Activated naive CD8-positive, alpha-beta T cell treated with anti-CD3 and anti-CD28 coated beads for 36 hours (primary cell): ENCODE data around the gene IGFBPL1. TPM values are rescaled to one million over a fixed set of nuclear protein-coding genes. Genes with fewer than 3 reads are reported as not detected.
A peak's percentile ranks its signal among the peaks of the same experiment; 100 is the strongest.

Experiments
- DNase-seq: peaks from one replicate; pipeline ENCODE4 v3.0.0; 2021
- H3K27ac Mint-ChIP-seq: one replicate; pipeline ENCODE4 v1.8.0; 2022; ENCODE audit warnings: mild to moderate bottlenecking, moderate library complexity, mixed read lengths
- H3K27me3 Mint-ChIP-seq: one replicate; pipeline ENCODE4 v1.8.0; 2022; ENCODE audit warnings: mild to moderate bottlenecking, mixed read lengths
- H3K36me3 Mint-ChIP-seq: one replicate; pipeline ENCODE4 v1.8.0; 2021; ENCODE audit warnings: mild to moderate bottlenecking, mixed read lengths
- H3K4me1 Mint-ChIP-seq: one replicate; pipeline ENCODE4 v1.8.0; 2021; ENCODE audit warnings: mixed read lengths
- H3K4me3 Mint-ChIP-seq: one replicate; pipeline ENCODE4 v1.8.0; 2022; ENCODE audit warnings: mild to moderate bottlenecking, moderate library complexity, mixed read lengths
- H3K9me3 Mint-ChIP-seq: one replicate; pipeline ENCODE4 v1.8.0; 2022; ENCODE audit warnings: mixed read lengths
- total RNA-seq, 2 experiments: library from RNA; stranded (reverse); gene quantifications; one replicate each; pipeline ENCODE4 v1.2.3, GENCODE V29; 2021

The IGFBPL1 gene
- total RNA-seq, 2 experiments from 2014 or later: not detected

- H3K4me3 Mint-ChIP-seq: peak overlapping the region; percentile 38
- no peaks in the 10 kb centered on the region for H3K36me3 Mint-ChIP-seq
- DNase-seq: peak; percentile 3
- H3K4me1 Mint-ChIP-seq: peaks cover 5% of the 10 kb centered on the region
- H3K9me3 Mint-ChIP-seq: no peaks in the 10 kb centered on the region
- H3K27ac Mint-ChIP-seq: no peak overlapping the region
- peaks cover 4% of the 10 kb centered on the region for H3K27me3 Mint-ChIP-seq
These were observed 61.2 kb downstream of the IGFBPL1 start for GRCh38 chr9:38362852-38363588.

DNA sequence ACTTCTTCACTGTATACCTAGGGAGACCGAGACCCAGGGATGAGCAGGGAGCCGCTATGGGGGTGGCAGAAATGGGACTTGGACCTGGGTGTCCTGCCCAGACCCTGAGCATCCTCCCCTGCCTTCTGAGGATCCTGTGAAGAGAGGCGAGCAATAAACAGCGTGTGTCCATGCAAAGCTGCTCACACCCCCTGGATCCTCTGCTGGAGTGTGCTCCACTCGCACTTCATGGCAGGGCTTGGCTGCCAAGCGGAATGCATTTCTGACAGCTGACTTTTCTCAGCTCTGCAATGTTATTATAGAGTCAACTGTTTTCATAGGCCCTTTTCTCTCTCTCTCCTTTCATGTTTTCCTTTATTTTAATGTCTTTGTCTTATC lies 62.8 kb downstream of the IGFBPL1 start:
- Mint-ChIP-seq H3K4me1 (peaks cover 5% of the 10 kb centered on the region), H3K27ac (no peak overlapping the region), H3K36me3 (no peaks in the 10 kb centered on the region), H3K9me3 (no peaks in the 10 kb centered on the region), H3K27me3 (peaks cover 4% of the 10 kb centered on the region), H3K4me3 (no peak overlapping the region)
- no peak for DNase-seq

- H3K4me1 Mint-ChIP-seq: peaks cover 5% of the 10 kb centered on the region
- no peaks in the 10 kb centered on the region for H3K9me3 Mint-ChIP-seq
- H3K27ac Mint-ChIP-seq: no peak overlapping the region
- peaks cover 4% of the 10 kb centered on the region for H3K27me3 Mint-ChIP-seq
- no peak for DNase-seq
- H3K4me3 Mint-ChIP-seq: no peak overlapping the region
- H3K36me3 Mint-ChIP-seq: no peaks in the 10 kb centered on the region
These were observed 63.3 kb downstream of the IGFBPL1 start for GRCh38 chr9:38360839-38361472.

DNA sequence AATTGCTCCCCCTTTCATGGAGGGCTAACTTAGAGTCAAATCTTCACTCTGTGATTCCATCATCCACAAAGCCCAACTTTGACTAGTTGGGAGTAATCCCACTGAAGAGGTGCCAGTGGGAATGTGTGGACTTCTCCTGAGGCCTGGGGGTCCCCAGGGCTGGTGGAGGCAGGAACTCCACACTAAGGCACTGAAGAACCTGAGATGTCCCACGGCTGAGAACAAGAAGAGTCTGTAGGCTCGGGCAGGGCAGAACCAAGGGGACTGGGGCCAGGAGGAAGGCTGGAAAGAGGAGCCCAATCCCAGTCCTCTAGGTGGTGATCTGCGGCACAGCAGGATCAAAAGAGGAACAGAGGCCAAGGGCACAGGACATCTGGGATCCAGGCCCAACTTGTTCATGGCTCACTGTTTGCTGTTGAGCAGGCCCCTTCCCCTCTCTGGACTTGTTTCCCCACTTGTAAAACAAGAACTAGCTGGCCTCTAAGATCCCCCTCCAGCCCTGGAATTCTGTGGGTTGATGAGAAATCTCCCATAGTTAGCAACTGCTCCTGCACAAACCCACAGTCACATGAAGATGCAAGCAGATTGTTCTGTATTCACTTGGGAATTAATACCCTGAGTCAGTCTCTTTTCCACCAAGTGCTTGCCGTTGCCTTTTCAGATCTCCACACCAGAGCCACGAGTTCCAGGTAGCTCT lies 64.4 kb downstream of the IGFBPL1 start:
- Mint-ChIP-seq H3K4me1 (peaks cover 5% of the 10 kb centered on the region), H3K27ac (no peak overlapping the region), H3K4me3 (no peak overlapping the region), H3K36me3 (no peaks in the 10 kb centered on the region), H3K9me3 (no peaks in the 10 kb centered on the region), H3K27me3 (peaks cover 4% of the 10 kb centered on the region)
- DNase-seq: no peak

DNA sequence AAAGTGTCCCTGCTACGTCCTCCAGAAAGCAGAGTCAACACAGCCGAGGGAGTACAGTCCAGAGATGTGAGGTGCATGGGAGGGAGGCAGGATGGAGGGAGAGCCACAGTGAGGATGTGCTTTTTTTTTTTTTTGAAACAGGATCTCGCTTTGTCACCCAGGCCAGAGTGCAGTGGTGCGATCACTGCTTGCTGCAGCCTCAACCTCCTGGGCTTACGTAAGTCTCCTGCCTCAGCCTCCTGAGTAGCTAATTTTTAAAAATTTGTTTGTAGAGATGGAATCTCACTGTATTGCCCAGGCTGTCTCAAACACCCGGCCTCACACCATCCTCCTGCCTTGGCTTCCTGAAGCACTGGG lies 65.0 kb downstream of the IGFBPL1 start:
- peaks cover 4% of the 10 kb centered on the region for H3K27me3 Mint-ChIP-seq
- no peak overlapping the region for H3K27ac Mint-ChIP-seq
- DNase-seq: no peak
- H3K4me1 Mint-ChIP-seq: peaks cover 5% of the 10 kb centered on the region
- no peak overlapping the region for H3K4me3 Mint-ChIP-seq
- H3K9me3 Mint-ChIP-seq: no peaks in the 10 kb centered on the region
- no peaks in the 10 kb centered on the region for H3K36me3 Mint-ChIP-seq

DNA sequence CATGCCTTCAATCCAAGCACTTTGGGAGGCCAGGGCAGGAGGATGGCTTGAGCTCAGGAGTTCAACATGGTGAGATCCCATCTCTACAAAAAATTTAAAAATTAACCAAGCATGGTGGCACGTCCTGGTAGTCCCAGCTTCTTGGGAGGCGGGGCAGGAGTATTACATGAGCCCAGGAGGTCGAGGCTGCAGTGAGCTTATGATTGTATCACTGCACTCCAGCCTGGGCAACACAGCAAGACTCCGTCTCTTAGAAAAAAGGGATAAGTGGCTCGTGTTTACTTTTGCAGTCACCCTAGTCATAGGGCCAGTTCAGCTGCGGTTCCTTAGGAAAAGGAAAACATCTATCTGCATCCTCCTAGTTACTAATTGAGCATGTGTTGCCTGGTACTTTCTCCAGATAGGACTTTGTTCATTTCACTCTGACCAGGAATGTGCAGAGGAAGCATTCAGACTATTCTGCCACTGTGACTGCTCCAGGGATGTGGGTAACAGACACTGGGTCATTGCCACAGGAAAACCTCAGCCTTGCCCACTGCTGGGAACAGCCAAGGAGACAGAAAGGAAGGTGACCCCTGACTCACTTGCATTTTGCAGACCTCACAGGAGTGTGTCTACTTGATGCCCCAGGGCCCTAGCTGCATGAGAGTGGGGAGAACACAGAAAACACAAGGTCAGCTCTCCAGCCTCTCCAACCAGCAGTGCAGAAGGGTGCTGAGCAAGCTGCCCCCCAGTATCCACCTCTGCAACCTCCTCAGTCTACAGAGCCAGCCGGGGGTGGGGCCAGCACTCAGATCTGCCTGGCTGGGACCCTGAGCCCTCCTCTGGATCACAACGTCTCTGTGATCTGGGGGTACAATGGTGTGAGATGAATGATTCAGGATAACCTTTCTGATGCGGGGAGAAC lies 65.6 kb downstream of the IGFBPL1 start:
- DNase-seq: no peak
- H3K4me1 Mint-ChIP-seq: peaks cover 5% of the 10 kb centered on the region
- H3K27me3 Mint-ChIP-seq: peaks cover 4% of the 10 kb centered on the region
- no peak overlapping the region for H3K27ac Mint-ChIP-seq
- H3K9me3 Mint-ChIP-seq: no peaks in the 10 kb centered on the region
- H3K4me3 Mint-ChIP-seq: no peak overlapping the region
- H3K36me3 Mint-ChIP-seq: no peaks in the 10 kb centered on the region

DNA sequence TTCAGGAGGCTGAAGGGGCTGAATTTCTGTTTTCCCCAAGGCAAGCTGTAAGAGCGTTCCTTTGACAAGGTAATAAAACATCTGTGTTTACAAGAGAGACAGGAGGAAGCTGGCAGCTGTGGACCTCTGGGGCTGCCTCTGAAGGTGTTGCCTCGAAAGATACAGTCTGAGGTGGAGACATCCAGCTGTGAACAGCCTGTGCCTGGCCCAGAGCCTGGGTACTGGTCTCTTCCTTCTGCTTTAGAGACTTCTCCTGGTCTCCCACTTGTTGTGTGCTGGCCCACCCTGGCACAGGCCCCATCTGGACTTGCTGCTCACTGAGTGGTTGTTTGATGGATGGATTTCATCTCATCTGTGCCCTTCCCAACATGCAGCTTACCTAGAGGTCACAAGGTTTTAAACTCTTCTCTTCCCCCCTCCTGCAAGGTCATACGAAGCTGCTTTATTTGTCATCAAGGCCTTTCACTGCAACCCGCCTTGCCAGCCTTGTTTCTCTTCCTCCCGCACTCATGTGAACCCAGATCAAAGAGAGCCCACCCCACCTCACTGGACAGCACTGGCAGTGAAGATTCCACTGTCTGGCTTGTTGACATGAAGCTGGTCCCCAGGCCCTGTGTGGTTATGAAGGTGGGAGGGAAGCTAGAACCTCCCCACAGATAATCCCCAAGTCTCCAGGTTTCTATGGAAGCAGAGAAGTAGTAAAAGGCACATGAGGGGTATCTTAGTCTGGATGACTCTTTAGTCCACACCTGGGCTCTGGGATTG lies 66.7 kb downstream of the IGFBPL1 start:
- Mint-ChIP-seq H3K4me3 (no peak overlapping the region), H3K27ac (no peak overlapping the region), H3K4me1 (no peaks in the 10 kb centered on the region), H3K27me3 (no peaks in the 10 kb centered on the region), H3K9me3 (no peaks in the 10 kb centered on the region), H3K36me3 (no peaks in the 10 kb centered on the region)
- DNase-seq: no peak

DNA sequence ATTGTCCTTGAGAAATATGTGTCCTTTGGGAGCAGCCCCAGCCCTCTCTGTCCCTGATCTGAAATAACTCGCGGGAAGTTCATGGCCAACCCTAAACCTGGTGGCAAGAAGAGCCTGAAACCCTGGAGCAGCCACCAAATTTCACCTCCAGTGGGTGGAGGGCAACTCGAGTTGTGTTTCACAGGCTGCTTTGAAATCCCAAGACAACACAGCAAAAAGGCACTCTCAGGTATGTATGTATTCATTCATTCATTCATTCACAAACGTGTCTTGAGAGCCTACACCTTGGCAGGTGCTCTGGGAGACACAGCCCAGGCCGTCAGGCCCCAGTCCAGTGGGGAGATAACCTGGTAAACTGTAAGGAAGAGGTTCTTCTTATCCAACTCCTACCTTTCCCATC lies 67.4 kb downstream of the IGFBPL1 start:
- Mint-ChIP-seq H3K27ac (no peak overlapping the region), H3K9me3 (no peaks in the 10 kb centered on the region), H3K27me3 (no peaks in the 10 kb centered on the region), H3K4me1 (no peaks in the 10 kb centered on the region), H3K4me3 (no peak overlapping the region), H3K36me3 (no peaks in the 10 kb centered on the region)
- no peak for DNase-seq

Other genes starting within 250 kb of the IGFBPL1 start
- 10 to 100 TPM; 31.8 to 35.0 TPM for gene ALDH1B1, start 31.8 kb downstream of the IGFBPL1 start, total RNA-seq
- 1 to 10 TPM; 2.6 to 3.9 TPM for gene ANKRD18A, start 196.1 kb upstream of the IGFBPL1 start, total RNA-seq